NT2/D1 (cell line): ENCODE results near the gene MUSK.

Experiments
- DNase-seq: peaks from one replicate; pipeline ENCODE4 v3.0.0-alpha.2; 2011; ENCODE audit warnings: low read depth, low spot score
- H3K27me3 ChIP-seq: 2 replicates; pipeline ENCODE4 v1.6.0; 2011; ENCODE audit warnings: mild to moderate bottlenecking; ENCODE audit not compliant: insufficient read length, insufficient read depth
- H3K36me3 ChIP-seq: 2 replicates; pipeline ENCODE4 v1.6.1; 2011; ENCODE audit warnings: mild to moderate bottlenecking, low read length, mixed read lengths; ENCODE audit not compliant: insufficient read depth, insufficient read length
- H3K4me1 ChIP-seq: 2 replicates; pipeline ENCODE4 v1.5.1; 2011; ENCODE audit not compliant: insufficient read depth, insufficient read length
- H3K4me3 ChIP-seq: 2 replicates; pipeline ENCODE4 v1.5.1; 2011; ENCODE audit warnings: low read depth; ENCODE audit not compliant: insufficient read length
- H3K9ac ChIP-seq: 2 replicates; pipeline ENCODE4 v1.6.0; 2011; ENCODE audit warnings: low read depth; ENCODE audit not compliant: insufficient read length
- H3K9me3 ChIP-seq: 2 replicates; pipeline ENCODE4 v1.5.1; 2011; ENCODE audit warnings: mild to moderate bottlenecking, low read length; ENCODE audit not compliant: insufficient read depth
- SUZ12 ChIP-seq: IDR thresholded peaks from 2 replicates; pipeline ENCODE4 v1.6.1; 2011; ENCODE audit not compliant: insufficient read length, insufficient read depth; ENCODE audit errors: extremely low read depth
- YY1 ChIP-seq: IDR thresholded peaks from 2 replicates; pipeline ENCODE4 v1.6.1; 2011; ENCODE audit not compliant: insufficient read length, insufficient read depth
- ZNF274 ChIP-seq: IDR thresholded peaks from 2 replicates; pipeline ENCODE4 v1.6.1; 2011; ENCODE audit warnings: mild to moderate bottlenecking, low read depth, low read length

The MUSK gene

DNA sequence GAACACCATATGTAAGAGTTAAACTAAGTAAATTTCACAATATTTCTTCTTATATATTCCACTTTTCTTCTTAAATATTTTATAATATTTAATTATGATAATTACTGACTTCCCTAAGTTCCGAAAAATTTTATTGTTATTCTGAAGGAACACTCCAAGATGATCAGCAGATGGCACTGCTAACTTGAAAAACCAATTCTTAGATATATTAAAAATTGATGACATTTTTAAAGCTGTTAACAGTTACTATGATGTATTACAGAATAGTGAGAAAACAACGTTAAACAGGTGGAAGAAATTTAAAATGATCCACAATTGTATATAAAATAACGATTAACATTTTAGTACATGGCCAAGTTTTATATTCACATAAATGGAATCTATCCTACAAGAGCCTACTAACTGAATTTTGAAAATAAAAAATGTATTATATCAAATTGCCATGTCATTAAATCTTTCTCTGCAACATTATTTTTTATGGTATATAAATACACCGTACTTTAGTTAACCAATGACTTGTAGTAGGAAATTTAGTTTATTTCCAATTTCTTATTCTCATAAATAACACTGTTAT lies 30.1 kb upstream of the MUSK start:
- Histone ChIP-seq H3K9me3 (peaks cover 11% of the 10 kb centered on the region; the same call in 1 of the 2 replicates), H3K36me3 (no peaks in the 10 kb centered on the region), H3K4me3 (no peak overlapping the region), H3K9ac (no peak overlapping the region), H3K27me3 (no peaks in the 10 kb centered on the region), H3K4me1 (no peaks in the 10 kb centered on the region)
- no peak for DNase-seq
- TF ChIP-seq YY1 (no peak), SUZ12 (no peak), ZNF274 (no peak)

DNA sequence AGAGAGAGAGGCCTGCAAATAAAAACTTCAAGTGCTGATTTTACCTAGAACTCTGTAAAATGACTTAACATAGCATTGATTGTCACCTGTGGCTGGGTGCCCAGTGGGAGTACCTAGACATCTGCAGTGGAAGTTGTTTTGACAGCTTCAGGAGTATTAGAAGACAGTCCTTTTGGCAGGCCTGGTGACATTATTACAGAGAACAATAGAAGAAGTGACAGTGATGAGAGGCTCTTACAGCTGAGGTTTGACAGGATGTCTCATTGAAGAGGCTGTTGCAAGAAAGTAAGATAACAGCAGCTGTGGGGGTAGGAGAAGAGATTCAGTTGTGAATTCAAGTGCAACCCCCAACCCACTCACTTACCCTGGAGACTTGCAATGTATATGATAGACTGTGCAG lies 27.9 kb upstream of the MUSK start:
- Histone ChIP-seq H3K9me3 (peaks cover 2% of the 10 kb centered on the region; the same call in 1 of the 2 replicates), H3K4me3 (no peak overlapping the region), H3K9ac (no peak overlapping the region), H3K4me1 (no peaks in the 10 kb centered on the region), H3K27me3 (no peaks in the 10 kb centered on the region), H3K36me3 (no peaks in the 10 kb centered on the region)
- no peak for TF ChIP-seq ZNF274
- TF ChIP-seq YY1 = no peak
- no peak for TF ChIP-seq SUZ12
- DNase-seq = no peak

- no peaks in the 10 kb centered on the region for H3K27me3 ChIP-seq
- H3K9ac ChIP-seq = no peak overlapping the region
- H3K4me1 ChIP-seq = no peaks in the 10 kb centered on the region
- DNase-seq = no peak
- no peak for TF ChIP-seq ZNF274
- no peak for TF ChIP-seq SUZ12
- TF ChIP-seq YY1 = no peak
- H3K36me3 ChIP-seq = no peaks in the 10 kb centered on the region
- H3K4me3 ChIP-seq = no peak overlapping the region
- no peaks in the 10 kb centered on the region; the same call in 1 of the 2 replicates for H3K9me3 ChIP-seq
Observed at GRCh38 chr9:110641293-110641692, 27.3 kb upstream of the MUSK start.

DNA sequence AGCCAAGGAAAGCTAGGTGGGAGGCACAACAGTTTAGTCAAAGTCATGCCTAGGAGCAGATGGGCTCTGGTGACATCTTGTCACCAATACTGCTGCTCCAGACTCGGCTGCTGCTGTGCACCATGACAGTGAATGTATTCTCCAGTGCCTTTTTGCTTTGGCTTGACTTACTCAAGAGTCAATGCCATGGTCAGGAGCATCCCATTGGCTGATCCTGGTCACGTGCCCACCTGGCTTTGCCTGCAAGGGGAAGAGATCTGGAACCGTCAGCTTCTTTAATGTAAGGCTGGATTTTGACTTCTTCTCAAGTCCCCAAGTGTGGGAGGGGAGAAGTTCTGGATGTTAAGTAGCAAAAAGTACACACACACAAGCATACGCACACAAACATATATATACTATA lies 19.9 kb upstream of the MUSK start:
- no peak overlapping the region for H3K9ac ChIP-seq
- H3K4me1 ChIP-seq = no peaks in the 10 kb centered on the region
- H3K4me3 ChIP-seq = no peak overlapping the region
- TF ChIP-seq SUZ12 = no peak
- TF ChIP-seq ZNF274 = no peak
- no peak for TF ChIP-seq YY1
- no peaks in the 10 kb centered on the region for H3K9me3 ChIP-seq
- H3K27me3 ChIP-seq = no peaks in the 10 kb centered on the region
- no peak for DNase-seq
- no peaks in the 10 kb centered on the region for H3K36me3 ChIP-seq

DNA sequence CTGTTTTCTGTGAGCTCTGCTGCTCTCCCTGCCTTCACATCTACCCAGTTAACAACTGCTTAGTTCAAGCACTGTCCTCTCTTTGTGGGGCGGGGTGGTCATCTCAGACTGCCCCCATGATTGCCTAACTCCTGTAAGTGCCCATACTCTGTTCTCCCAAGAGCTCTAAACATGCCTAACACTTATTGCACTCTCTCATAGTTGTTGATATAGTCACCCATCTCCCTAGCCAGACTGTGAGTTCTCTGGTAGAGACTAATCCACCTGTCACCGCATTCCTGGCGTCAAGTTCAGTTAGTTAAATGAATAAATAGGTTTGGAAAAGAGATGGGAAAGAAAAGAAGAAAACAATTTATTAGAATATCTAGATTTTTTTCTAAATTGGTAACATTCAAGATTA lies 18.3 kb upstream of the MUSK start:
- Histone ChIP-seq H3K9me3 (no peaks in the 10 kb centered on the region), H3K4me1 (no peaks in the 10 kb centered on the region), H3K4me3 (no peak overlapping the region), H3K36me3 (no peaks in the 10 kb centered on the region), H3K27me3 (no peaks in the 10 kb centered on the region), H3K9ac (no peak overlapping the region)
- TF ChIP-seq SUZ12 (no peak), ZNF274 (no peak), YY1 (no peak)
- DNase-seq = no peak

DNA sequence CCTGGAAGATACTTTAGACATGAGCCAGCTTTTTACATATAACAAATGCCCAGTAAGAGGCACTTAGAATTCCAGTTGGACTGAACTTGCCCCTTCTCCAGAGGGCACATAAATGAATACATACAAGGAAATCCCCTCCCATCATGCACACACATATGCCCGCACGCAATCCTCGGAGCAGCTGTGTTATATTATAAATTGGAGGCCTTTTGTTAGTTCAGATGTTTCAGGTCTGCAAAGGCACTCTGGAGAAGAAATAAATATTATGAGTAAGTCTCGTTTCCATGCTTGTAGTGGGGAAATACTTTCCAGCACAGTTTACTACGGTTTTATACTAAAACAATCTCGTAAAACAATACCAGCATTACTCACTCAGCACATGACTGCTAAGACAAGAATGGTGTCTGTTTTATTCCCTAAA lies 17.6 kb upstream of the MUSK start:
- Histone ChIP-seq H3K27me3 (no peaks in the 10 kb centered on the region), H3K36me3 (no peaks in the 10 kb centered on the region), H3K9me3 (no peaks in the 10 kb centered on the region), H3K4me1 (no peaks in the 10 kb centered on the region), H3K9ac (no peak overlapping the region), H3K4me3 (no peak overlapping the region)
- DNase-seq = no peak
- TF ChIP-seq YY1 (no peak), SUZ12 (no peak), ZNF274 (no peak)

DNA sequence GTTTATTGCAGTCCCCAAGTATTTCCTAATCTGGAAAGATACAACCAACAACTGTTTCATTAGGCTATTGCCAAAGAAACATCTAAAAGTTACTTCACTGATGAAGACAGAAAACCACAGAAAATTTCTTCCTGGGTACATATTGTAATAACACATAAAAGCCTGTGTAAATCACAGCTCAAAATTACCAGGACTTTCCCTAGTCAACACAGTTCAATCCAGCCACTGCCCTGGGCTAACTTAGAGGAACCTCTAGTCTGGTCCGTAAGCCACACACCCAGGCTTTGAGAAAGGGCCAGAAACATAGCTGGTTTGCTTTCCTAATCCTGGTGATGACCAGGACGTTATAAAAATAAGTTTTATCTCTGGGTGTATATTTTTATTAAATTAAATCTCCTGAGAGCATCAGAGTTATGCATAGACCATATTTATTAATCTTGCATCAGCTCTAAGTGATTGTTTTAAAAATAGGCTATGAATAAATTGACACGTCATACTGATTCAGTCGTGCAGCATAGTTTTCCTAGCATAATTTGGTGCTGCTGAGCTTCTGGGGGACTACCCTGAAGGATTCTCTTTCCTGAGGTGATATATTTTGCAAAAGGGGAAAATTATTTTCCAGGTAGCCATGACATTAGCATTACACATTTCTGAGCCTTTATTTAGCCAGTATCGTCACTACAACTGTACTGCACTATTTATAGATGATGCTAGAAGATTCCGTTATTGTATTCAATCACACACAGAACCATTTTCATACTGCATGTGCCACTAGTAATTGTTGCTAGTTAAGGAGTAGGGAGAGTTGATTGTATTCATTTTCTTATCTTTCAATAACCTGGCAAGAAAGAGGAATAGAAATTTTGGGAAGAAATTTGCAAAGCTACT lies 12.6 kb upstream of the MUSK start:
- no peak for DNase-seq

More for the DNA sequence above, 12.6 kb upstream of the MUSK start:
- Histone ChIP-seq H3K9me3 (no peaks in the 10 kb centered on the region), H3K36me3 (no peaks in the 10 kb centered on the region), H3K9ac (no peak overlapping the region), H3K4me1 (no peaks in the 10 kb centered on the region), H3K4me3 (no peak overlapping the region), H3K27me3 (no peaks in the 10 kb centered on the region)
- TF ChIP-seq SUZ12 = no peak
- no peak for TF ChIP-seq ZNF274
- TF ChIP-seq YY1 = no peak
